ENCODE data around the gene ENDOV.

ENDOV gene

GRCh38 chr17:80455784-80456183 lies 40.8 kb downstream of the ENDOV start:
- Histone ChIP-seq H3K36me3 (no peaks in the 10 kb centered on the region), H3K27me3 (no peaks in the 10 kb centered on the region), H3K4me1 (no peaks in the 10 kb centered on the region), H3K4me3 (ENCODE audit: low read depth, low read length) (no peak overlapping the region), H3K9me3 (no peaks in the 10 kb centered on the region)
- DNase-seq, result no peak
- TF ChIP-seq CTCF (IDR thresholded peaks at IDR 0.05; ENCODE audit: low read depth, low read length), result no peak

GRCh38 chr17:80456465-80457235 lies 41.7 kb downstream of the ENDOV start:
- no peaks in the 10 kb centered on the region for H3K27me3 ChIP-seq
- no peak for TF ChIP-seq CTCF (IDR thresholded peaks at IDR 0.05; ENCODE audit: low read depth, low read length)
- H3K4me3 ChIP-seq (ENCODE audit: low read depth, low read length), result no peak overlapping the region
- no peaks in the 10 kb centered on the region for H3K9me3 ChIP-seq
- no peaks in the 10 kb centered on the region for H3K4me1 ChIP-seq
- DNase-seq, result no peak
- no peaks in the 10 kb centered on the region for H3K36me3 ChIP-seq

- Histone ChIP-seq H3K27me3 (no peaks in the 10 kb centered on the region), H3K4me1 (no peaks in the 10 kb centered on the region), H3K9me3 (no peaks in the 10 kb centered on the region), H3K4me3 (ENCODE audit: low read depth, low read length) (no peak overlapping the region), H3K36me3 (no peaks in the 10 kb centered on the region)
- DNase-seq, result no peak
- no peak for TF ChIP-seq CTCF (IDR thresholded peaks at IDR 0.05; ENCODE audit: low read depth, low read length)
Observed at GRCh38 chr17:80457236-80457856, 42.4 kb downstream of the ENDOV start.

- TF ChIP-seq CTCF (IDR thresholded peaks at IDR 0.05; ENCODE audit: low read depth, low read length), result no peak
- no peaks in the 10 kb centered on the region for H3K36me3 ChIP-seq
- H3K9me3 ChIP-seq, result no peaks in the 10 kb centered on the region
- DNase-seq, result no peak
- no peak overlapping the region for H3K4me3 ChIP-seq (ENCODE audit: low read depth, low read length)
- H3K27me3 ChIP-seq, result no peaks in the 10 kb centered on the region
- no peaks in the 10 kb centered on the region for H3K4me1 ChIP-seq
Observed at GRCh38 chr17:80458016-80458415, 43.0 kb downstream of the ENDOV start.

- no peak for TF ChIP-seq CTCF (IDR thresholded peaks at IDR 0.05; ENCODE audit: low read depth, low read length)
- H3K36me3 ChIP-seq, result no peaks in the 10 kb centered on the region
- DNase-seq, result no peak
- no peaks in the 10 kb centered on the region for H3K9me3 ChIP-seq
- no peak overlapping the region for H3K4me3 ChIP-seq (ENCODE audit: low read depth, low read length)
- no peaks in the 10 kb centered on the region for H3K27me3 ChIP-seq
- no peaks in the 10 kb centered on the region for H3K4me1 ChIP-seq
Observed at GRCh38 chr17:80459234-80459633, 44.3 kb downstream of the ENDOV start.

GRCh38 chr17:80460429-80460834 lies 45.5 kb downstream of the ENDOV start:
- H3K4me3 ChIP-seq (ENCODE audit: low read depth, low read length), result no peak overlapping the region
- no peak for DNase-seq
- no peaks in the 10 kb centered on the region for H3K27me3 ChIP-seq
- no peaks in the 10 kb centered on the region for H3K9me3 ChIP-seq
- H3K4me1 ChIP-seq, result no peaks in the 10 kb centered on the region
- H3K36me3 ChIP-seq, result no peaks in the 10 kb centered on the region
- TF ChIP-seq CTCF (IDR thresholded peaks at IDR 0.05; ENCODE audit: low read depth, low read length), result no peak

Measured in BE2C (cell line).